Measurements from ENCODE around the gene OR52W1. TPM values are rescaled to one million over a fixed set of nuclear protein-coding genes. Genes with fewer than 3 reads are reported as not detected.
"Not testable (repeated sequence)": the region's sequence is repeated elsewhere in the genome, so short reads cannot be mapped to it uniquely, and the experiment has no call there.

OR52W1 gene
- total and polyA plus RNA-seq, 4 donors: not detected

DNA sequence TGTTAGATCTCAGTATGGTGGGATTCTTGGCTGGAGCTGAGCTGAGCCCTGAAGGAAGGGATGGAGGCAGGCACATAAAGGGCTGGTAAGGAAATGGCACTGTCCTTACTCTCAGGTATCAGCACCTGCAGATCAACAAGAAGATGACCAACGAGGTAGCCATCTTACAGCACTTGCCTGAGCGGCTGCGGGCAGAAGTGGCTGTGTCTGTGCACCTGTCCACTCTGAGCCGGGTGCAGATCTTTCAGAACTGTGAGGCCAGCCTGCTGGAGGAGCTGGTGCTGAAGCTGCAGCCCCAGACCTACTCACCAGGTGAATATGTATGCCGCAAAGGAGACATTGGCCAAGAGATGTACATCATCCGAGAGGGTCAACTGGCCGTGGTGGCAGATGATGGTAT, 42.3 kb downstream of the OR52W1 start:
- no peak overlapping the region for H3K27ac ChIP-seq (ENCODE audit: low read depth in 1 of 2, low read length in 2 of 2)
- no peak for DNase-seq (ENCODE audit: low spot score)
- no peak overlapping the region for H3K9ac ChIP-seq (ENCODE audit: low read depth in 1 of 2, low read length in 2 of 2)
- TF ChIP-seq TAF1 (conservative IDR thresholded peaks at IDR 0.05): no peak
- TF ChIP-seq FOXA2 (IDR thresholded peaks at IDR 0.05): no peak
- no peak for TF ChIP-seq YY1 (IDR thresholded peaks at IDR 0.05)
- no peak for TF ChIP-seq RAD21 (IDR thresholded peaks at IDR 0.05)
- no peak overlapping the region for H3K4me3 ChIP-seq (ENCODE audit: low read depth in 1 of 3, low read length in 3 of 3)
- no peaks in the 10 kb centered on the region for H3K27me3 ChIP-seq (ENCODE audit: control insufficient read depth in 4 of 4, insufficient read depth in 4 of 4, low read length in 3 of 4)
- H3K36me3 ChIP-seq (ENCODE audit: control insufficient read depth in 4 of 4, insufficient read depth in 3 of 4, low read depth in 1 of 4, low read length in 3 of 4): no peaks in the 10 kb centered on the region
- no peaks in the 10 kb centered on the region for H3K9me3 ChIP-seq (ENCODE audit: control insufficient read depth in 4 of 4, low read length in 3 of 4)
- no peaks in the 10 kb centered on the region for H3K4me1 ChIP-seq (ENCODE audit: control insufficient read depth in 4 of 4, insufficient read depth in 4 of 4, low read length in 3 of 4)
- WGBS: 94% methylated on average over 7 of the region's 7 CpGs

DNA sequence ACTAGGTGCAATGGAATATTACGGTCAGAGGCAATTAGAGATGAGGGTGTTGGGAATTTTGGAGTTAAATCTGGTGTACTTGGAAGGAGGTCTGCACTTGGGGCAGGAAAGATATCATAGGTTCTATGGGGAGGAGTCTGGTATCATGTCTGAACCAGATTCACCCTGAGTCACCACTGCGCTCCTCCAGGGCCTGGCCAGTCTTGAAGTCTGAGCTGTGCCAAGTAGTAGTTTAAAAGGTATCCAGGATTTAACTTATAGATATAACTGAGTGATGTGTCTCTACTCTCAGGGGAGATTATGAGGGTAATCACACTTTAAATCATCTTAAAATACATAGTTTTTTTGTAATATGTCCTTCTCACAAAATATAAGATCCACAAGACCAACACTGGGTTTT, 46.5 kb downstream of the OR52W1 start:
- H3K36me3 ChIP-seq (ENCODE audit: control insufficient read depth in 4 of 4, insufficient read depth in 3 of 4, low read depth in 1 of 4, low read length in 3 of 4): no peaks in the 10 kb centered on the region
- TF ChIP-seq, protein P1, sequence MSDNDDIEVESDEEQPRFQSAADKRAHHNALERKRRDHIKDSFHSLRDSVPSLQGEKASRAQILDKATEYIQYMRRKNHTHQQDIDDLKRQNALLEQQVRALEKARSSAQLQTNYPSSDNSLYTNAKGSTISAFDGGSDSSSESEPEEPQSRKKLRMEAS (IDR thresholded peaks at IDR 0.05): no peak
- no peak for TF ChIP-seq FOXA1 (IDR thresholded peaks at IDR 0.05)
- no peak overlapping the region for H3K4me3 ChIP-seq (ENCODE audit: low read depth in 1 of 3, low read length in 3 of 3)
- no peaks in the 10 kb centered on the region for H3K4me1 ChIP-seq (ENCODE audit: control insufficient read depth in 4 of 4, insufficient read depth in 4 of 4, low read length in 3 of 4)
- no peak overlapping the region for H3K9ac ChIP-seq (ENCODE audit: low read depth in 1 of 2, low read length in 2 of 2)
- 97% methylated on average over 2 of the region's 2 CpGs for WGBS
- no peaks in the 10 kb centered on the region for H3K9me3 ChIP-seq (ENCODE audit: control insufficient read depth in 4 of 4, low read length in 3 of 4)
- no peaks in the 10 kb centered on the region for H3K27me3 ChIP-seq (ENCODE audit: control insufficient read depth in 4 of 4, insufficient read depth in 4 of 4, low read length in 3 of 4)
- no peak overlapping the region for H3K27ac ChIP-seq (ENCODE audit: low read depth in 1 of 2, low read length in 2 of 2)
- no peak for DNase-seq (ENCODE audit: low spot score)

DNA sequence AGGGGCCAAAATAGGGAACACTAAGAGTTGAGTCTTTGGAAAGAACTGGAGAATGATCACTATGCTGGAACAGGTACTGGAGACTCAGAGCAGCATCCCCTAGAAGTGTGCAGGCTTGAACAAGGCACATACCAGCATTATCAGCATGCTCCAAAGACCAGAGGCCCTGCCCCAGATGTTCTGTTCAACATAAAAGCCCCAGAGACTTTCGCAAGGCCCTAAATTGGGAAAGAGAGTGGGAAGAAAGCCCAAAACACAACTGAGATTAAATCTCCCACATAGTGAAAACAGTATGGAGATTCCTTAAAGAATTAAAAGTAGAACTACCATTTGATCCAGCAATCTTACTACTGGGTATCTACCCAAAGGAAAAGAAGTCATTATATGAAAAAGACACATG, 49.2 kb downstream of the OR52W1 start:
- H3K36me3 ChIP-seq (ENCODE audit: control insufficient read depth in 4 of 4, insufficient read depth in 3 of 4, low read depth in 1 of 4, low read length in 3 of 4): no peaks in the 10 kb centered on the region
- H3K4me1 ChIP-seq (ENCODE audit: control insufficient read depth in 4 of 4, insufficient read depth in 4 of 4, low read length in 3 of 4): no peaks in the 10 kb centered on the region
- 67% methylated on average over 1 of the region's 1 CpG for WGBS
- TF ChIP-seq, protein P2, sequence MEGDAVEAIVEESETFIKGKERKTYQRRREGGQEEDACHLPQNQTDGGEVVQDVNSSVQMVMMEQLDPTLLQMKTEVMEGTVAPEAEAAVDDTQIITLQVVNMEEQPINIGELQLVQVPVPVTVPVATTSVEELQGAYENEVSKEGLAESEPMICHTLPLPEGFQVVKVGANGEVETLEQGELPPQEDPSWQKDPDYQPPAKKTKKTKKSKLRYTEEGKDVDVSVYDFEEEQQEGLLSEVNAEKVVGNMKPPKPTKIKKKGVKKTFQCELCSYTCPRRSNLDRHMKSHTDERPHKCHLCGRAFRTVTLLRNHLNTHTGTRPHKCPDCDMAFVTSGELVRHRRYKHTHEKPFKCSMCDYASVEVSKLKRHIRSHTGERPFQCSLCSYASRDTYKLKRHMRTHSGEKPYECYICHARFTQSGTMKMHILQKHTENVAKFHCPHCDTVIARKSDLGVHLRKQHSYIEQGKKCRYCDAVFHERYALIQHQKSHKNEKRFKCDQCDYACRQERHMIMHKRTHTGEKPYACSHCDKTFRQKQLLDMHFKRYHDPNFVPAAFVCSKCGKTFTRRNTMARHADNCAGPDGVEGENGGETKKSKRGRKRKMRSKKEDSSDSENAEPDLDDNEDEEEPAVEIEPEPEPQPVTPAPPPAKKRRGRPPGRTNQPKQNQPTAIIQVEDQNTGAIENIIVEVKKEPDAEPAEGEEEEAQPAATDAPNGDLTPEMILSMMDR (IDR thresholded peaks at IDR 0.05; ENCODE audit: low read depth, low read length, missing input control): no peak
- TF ChIP-seq, protein P3, sequence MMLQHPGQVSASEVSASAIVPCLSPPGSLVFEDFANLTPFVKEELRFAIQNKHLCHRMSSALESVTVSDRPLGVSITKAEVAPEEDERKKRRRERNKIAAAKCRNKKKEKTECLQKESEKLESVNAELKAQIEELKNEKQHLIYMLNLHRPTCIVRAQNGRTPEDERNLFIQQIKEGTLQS (IDR thresholded peaks at IDR 0.05): no peak
- TF ChIP-seq JUND (IDR thresholded peaks at IDR 0.05) (no peak), EGR1 (IDR thresholded peaks at IDR 0.05; ENCODE audit: low read depth in 2 of 2) (no peak), RAD21 (IDR thresholded peaks at IDR 0.05) (no peak), TAF1 (conservative IDR thresholded peaks at IDR 0.05) (no peak), RXRA (IDR thresholded peaks at IDR 0.05) (no peak), GABPA (IDR thresholded peaks at IDR 0.05 in 1 of 2, conservative IDR thresholded peaks at IDR 0.05 in 1 of 2) (no peak), YY1 (IDR thresholded peaks at IDR 0.05) (no peak)
- TF ChIP-seq, protein P4, sequence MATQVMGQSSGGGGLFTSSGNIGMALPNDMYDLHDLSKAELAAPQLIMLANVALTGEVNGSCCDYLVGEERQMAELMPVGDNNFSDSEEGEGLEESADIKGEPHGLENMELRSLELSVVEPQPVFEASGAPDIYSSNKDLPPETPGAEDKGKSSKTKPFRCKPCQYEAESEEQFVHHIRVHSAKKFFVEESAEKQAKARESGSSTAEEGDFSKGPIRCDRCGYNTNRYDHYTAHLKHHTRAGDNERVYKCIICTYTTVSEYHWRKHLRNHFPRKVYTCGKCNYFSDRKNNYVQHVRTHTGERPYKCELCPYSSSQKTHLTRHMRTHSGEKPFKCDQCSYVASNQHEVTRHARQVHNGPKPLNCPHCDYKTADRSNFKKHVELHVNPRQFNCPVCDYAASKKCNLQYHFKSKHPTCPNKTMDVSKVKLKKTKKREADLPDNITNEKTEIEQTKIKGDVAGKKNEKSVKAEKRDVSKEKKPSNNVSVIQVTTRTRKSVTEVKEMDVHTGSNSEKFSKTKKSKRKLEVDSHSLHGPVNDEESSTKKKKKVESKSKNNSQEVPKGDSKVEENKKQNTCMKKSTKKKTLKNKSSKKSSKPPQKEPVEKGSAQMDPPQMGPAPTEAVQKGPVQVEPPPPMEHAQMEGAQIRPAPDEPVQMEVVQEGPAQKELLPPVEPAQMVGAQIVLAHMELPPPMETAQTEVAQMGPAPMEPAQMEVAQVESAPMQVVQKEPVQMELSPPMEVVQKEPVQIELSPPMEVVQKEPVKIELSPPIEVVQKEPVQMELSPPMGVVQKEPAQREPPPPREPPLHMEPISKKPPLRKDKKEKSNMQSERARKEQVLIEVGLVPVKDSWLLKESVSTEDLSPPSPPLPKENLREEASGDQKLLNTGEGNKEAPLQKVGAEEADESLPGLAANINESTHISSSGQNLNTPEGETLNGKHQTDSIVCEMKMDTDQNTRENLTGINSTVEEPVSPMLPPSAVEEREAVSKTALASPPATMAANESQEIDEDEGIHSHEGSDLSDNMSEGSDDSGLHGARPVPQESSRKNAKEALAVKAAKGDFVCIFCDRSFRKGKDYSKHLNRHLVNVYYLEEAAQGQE (IDR thresholded peaks at IDR 0.05): no peak
- TF ChIP-seq, protein P1 (IDR thresholded peaks at IDR 0.05): no peak
- DNase-seq (ENCODE audit: low spot score): no peak
- no peak overlapping the region for H3K9ac ChIP-seq (ENCODE audit: low read depth in 1 of 2, low read length in 2 of 2)
- H3K27ac ChIP-seq (ENCODE audit: low read depth in 1 of 2, low read length in 2 of 2): no peak overlapping the region
- no peak overlapping the region for H3K4me3 ChIP-seq (ENCODE audit: low read depth in 1 of 3, low read length in 3 of 3)
- no peaks in the 10 kb centered on the region for H3K9me3 ChIP-seq (ENCODE audit: control insufficient read depth in 4 of 4, low read length in 3 of 4)
- no peaks in the 10 kb centered on the region for H3K27me3 ChIP-seq (ENCODE audit: control insufficient read depth in 4 of 4, insufficient read depth in 4 of 4, low read length in 3 of 4)

DNA sequence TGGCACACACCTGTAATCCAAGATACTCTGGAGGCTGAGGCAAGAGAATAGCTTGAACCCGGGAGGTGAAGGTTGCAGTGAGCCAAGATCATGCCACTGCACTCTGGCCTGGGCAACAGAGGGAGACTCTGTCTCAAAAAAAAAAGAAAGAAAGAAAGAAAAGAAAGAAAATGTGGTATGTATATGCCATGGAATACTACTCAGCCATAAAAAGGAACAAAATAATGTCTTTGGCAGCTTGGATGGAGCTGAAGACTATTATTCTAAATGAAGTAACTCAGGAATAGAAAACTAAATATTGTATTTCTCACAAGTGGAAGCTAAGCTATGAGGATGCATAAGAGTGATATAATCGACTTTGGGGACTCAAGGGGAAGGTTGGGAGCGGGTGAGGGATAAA, 49.9 kb downstream of the OR52W1 start:
- DNase-seq (ENCODE audit: low spot score); H3K4me1 ChIP-seq (ENCODE audit: control insufficient read depth in 4 of 4, insufficient read depth in 4 of 4, low read length in 3 of 4); H3K27ac ChIP-seq (ENCODE audit: low read depth in 1 of 2, low read length in 2 of 2); H3K27me3 ChIP-seq (ENCODE audit: control insufficient read depth in 4 of 4, insufficient read depth in 4 of 4, low read length in 3 of 4); H3K9me3 ChIP-seq (ENCODE audit: control insufficient read depth in 4 of 4, low read length in 3 of 4); H3K36me3 ChIP-seq (ENCODE audit: control insufficient read depth in 4 of 4, insufficient read depth in 3 of 4, low read depth in 1 of 4, low read length in 3 of 4); H3K4me3 ChIP-seq (ENCODE audit: low read depth in 1 of 3, low read length in 3 of 3); H3K9ac ChIP-seq (ENCODE audit: low read depth in 1 of 2, low read length in 2 of 2): not testable (repeated sequence)
- 92% methylated on average over 3 of the region's 3 CpGs for WGBS

Measured in liver (tissue), 9 donors.